Measurements from ENCODE around the gene DDX6.
A peak's percentile ranks its signal among the peaks of the same experiment; 100 is the strongest.
"Not testable (repeated sequence)": the region's sequence is repeated elsewhere in the genome, so short reads cannot be mapped to it uniquely, and the experiment has no call there.

The DDX6 gene, protein sequence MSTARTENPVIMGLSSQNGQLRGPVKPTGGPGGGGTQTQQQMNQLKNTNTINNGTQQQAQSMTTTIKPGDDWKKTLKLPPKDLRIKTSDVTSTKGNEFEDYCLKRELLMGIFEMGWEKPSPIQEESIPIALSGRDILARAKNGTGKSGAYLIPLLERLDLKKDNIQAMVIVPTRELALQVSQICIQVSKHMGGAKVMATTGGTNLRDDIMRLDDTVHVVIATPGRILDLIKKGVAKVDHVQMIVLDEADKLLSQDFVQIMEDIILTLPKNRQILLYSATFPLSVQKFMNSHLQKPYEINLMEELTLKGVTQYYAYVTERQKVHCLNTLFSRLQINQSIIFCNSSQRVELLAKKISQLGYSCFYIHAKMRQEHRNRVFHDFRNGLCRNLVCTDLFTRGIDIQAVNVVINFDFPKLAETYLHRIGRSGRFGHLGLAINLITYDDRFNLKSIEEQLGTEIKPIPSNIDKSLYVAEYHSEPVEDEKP

DNA sequence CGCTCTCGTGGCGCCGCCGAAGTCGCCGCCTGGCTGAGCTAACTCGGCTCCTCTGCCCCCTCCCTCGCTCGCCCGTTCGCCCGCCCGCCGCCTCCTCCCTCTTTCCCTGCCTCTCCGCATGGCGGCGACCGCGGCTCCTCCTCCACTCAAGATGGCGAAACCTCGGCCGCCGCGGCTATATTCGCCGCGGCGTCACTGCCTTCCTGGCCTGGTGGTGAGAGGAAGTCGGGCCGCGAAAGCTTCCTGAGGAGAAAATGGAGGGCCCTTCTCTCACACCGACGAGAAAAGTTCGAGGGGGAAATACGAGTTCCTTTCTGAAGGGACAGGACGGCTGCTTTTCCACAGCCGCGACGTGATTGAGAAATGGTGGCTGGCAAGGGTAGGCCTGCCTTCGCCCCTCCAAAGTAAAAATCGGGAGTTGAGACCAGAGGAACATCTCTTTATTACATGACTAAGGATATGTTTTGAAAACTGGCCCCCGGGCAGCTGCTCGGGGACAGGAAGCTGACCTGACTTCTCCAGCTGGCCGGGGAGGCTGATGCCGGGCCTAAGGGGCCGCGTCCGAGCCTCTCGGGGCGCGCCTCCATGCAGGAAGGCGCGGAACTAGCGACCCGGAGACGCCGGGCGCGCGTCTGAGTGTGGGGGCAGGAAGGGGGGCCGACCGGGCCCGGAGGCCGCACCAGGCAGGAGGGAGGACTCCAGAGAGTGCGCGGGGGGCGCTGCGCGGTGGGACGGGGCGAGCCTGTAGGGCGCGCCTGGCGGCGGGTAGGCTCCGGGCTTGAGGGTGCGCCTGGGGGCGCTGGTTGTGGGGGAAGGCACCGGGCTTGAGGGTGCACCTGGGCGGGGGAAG lies at the start of gene DDX6:
DDX6 (minus strand) TSS at position 54 of the 850 bp plus-strand sequence. CDS start 4,913 bp downstream, outside the sequence.
- peak; percentile 81 for DNase-seq (ENCODE audit: low spot score)

DNA sequence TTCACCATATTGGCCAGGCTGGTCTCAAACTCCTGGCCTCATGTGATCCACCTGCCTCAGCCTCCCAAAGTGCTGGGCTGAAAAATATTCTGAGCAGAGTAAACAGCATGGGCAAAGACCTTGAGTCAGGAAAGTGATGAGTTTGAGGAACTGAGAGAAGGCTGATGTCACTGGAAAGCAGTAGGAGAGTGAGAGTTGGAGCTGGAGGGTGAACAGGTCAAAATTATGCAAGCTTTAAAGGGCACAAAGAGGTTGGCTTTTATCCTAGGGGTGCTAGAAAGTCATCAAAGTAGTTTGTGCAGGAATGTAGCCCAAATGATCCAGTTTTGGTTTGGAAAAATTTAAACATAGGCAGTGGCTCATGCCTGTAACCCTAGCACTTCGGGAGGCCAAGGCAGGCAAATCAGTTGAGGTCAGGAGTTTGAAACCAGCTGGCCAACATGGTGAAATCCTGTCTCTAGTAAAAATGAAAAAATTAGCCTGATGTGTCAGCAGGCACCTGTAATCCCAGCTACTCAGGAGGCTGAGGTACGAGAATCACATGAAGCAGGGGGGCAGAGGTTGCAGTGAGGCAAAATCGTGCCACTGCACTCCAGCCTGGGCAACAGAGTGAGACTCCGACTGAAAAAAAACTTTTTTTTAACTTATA lies 48.1 kb upstream of the DDX6 start:
- DNase-seq (ENCODE audit: low spot score) = no peak

DNA sequence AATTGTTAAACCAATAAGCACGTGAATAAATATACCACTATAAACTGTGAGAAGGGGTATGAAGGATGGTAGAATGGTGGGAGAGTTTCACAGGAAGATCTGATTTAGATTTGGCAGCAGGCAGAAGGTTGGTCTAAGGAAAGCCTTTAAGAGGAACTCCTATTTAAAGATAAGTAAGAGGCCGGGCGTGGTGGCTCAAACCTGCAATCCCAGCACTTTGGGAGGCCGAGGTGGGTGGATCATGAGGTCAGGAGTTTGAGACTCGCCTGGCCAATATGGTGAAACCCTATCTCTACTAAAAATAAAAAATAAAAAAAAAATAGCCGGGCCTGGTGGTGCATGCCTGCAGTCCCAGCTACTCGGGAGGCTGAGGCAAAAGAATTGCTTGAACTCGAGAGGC lies 46.9 kb upstream of the DDX6 start:
- no peak for DNase-seq (ENCODE audit: low spot score)

DNA sequence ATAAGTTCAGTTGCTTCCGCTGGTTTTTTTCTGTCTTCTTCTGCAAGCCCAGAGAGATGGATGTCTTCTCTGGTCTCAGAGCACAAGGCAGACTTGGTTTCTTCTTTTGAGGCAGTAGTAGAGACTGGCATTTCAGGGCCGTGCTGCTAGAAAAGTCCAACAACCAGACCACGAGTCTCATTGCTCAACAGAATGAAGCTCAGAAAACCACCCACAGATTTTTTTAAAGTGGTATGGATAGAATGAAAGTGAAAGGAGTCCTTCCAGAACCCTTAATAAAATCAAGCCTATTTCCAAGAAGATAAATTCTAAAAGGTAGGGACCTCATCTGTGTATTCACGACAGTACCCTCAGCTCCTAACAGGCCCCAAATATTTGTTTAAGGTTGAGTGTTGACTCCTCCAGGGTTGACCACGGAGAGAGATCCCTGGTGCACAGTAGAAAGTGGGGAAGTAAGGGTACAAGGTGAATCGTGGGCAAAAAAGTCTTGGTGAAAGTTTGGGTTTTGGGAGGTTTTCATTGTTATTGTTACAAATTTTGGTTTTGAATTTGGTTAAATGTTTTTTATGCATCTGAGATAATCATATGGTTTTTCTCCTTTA lies 43.6 kb upstream of the DDX6 start:
- DNase-seq (ENCODE audit: low spot score) = no peak

DNA sequence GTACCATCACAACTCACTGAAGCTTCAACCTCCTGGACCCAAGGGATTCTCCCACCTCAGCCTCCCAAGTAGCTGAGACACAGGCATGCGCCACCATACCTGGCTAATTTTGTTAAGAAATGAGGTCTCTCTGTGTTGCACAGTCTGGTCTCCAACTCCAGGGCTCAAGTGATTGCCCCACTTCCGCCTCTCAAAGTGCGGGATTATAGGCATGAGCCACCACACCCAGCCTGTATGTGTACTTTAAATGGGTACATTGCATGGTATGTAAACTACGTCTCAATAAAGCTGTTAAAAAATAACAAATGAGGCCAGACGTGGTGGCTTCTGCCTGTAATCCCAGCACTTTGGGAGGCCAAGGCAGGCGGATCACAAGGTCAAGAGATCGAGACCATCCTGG lies 36.2 kb upstream of the DDX6 start:
- no peak for DNase-seq (ENCODE audit: low spot score)

DNA sequence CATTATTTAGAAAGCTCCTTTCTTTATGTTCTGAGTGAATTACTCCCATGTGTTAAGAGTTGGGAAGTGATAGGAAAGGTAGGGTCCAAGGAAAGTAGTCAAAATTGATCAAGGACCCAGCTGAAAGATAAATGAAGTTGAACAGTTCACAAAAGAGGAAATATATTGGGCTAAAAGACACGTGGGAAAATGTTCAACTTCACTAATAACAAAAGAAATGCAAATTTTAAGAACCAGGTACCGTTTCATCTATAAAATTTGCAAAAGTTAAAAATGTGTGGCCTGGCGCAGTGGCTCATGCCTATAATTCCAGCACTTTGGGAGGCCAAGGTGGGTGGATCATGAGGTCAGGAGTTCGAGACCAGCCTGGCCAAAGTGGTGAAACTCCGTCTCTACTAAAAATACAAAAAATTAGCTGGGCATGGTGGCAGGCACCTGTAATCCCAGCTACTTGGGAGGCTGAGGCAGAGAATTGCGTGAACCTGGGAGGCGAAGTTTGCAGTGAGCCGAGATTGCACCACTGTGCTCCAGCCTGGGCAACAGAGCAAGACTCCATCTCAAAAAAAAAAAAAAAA lies 32.1 kb upstream of the DDX6 start:
- not testable (repeated sequence) for DNase-seq (ENCODE audit: low spot score)

DNA sequence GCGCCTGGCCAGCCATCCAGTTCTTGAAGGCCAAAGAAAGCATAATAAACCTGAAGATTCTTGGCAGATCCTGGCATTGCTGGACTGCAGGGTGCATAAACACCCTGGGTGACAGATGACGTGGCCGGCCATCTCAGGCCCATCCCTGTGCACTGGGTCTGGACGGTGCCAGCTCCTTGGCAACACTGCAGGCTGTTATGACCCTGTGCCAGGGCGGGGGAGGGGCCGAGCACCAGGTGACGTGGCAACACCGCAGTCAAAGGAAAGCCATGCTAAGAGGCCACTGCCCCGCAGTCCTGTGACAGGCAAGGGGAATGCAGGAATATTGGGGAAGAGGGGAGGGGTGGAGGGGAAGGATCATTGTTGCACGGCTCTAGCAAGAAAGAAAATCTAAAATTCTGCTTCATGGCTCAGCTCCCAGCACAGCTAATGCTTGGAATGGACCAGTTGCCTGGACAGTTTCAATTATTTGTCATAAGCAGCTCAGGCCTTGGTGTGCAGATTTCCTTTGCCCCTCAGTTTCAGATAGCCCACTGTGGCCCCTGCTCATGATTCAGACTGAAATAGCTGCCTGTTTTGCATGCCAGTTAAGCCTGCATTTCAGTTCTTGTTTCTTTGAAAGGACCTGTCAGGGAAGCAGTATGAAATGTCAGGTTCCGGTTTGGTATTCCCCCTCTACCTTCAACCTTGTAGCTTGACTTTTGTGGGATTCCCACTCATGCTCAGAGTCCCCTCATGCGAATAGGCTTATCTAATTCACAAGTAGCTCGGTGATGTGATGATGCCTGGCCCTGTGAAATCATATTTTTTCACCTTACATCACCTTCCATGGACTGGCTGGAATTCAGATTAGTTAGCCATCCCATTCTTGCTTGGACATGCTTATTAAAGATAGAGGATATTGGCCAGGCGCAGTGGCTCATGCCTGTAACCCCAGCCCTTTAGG lies 29.7 kb upstream of the DDX6 start:
- no peak for DNase-seq (ENCODE audit: low spot score)

DNA sequence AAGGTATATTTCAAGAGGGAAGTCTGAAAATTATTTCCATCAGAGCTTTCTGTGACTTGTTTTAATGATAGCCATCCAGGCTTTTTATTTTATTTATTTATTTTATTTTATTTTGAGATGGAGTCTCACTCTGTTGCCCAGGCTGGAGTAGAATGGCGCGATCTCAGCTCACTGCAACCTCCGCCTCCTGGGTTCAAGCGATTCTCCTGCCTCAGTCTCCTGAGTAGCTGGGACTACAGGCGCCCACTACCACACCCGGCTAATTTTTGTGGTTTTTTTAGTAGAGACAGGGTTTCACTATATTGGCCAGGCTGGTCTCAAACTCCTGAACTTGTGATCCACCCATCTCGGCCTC lies 29.0 kb upstream of the DDX6 start:
- not testable (repeated sequence) for DNase-seq (ENCODE audit: low spot score)

DNA sequence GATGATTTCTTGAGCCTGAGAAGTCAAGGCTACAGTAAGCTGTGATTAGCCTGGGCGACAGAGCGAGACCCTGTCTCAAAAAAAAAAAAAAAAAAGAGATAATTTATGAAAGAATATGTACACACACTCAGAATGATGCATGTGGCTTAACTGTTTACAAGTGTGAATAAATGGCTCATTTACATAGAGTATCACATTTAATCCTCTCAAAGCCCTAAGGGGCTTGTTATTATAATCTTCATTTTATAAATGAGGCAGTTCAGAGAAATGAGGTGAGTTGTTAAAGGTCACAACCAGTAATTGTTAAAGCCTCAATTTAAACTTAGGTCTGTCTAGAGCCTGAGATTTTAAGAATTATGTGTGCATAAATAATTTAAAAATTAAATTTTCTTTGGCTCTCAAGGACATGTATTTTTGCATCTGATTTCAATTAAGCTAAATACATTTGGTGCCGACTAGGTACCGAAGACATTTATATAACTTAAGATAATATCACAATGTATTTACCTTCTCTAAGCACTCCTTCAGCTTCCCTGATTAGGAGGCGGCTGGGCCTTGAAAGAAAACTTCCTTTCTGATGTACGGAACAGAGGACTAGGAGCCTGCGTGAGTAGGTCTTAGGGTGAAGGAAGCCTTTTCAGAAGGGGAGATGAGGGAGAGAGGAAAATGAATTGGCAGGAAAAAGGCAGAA lies 28.5 kb upstream of the DDX6 start:
- no peak for DNase-seq (ENCODE audit: low spot score)

DNA sequence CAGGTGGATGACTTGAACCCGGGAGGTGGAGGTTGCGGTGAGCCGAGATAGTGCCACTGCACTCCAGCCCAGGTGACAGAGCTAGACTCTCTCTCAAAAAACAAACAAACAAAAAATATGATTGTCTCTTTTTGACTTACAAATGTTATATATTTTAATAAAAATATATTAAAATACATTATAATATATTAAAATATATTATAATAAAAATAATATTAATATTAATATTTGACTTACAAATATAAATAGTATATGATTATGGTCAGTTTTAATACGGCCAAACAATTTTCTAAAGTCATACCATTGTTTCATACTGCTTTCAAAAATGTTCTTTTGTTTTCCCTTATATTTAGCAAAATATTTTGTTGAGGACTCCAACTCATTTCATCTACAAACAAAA lies 27.2 kb upstream of the DDX6 start:
- DNase-seq (ENCODE audit: low spot score) = no peak

DNA sequence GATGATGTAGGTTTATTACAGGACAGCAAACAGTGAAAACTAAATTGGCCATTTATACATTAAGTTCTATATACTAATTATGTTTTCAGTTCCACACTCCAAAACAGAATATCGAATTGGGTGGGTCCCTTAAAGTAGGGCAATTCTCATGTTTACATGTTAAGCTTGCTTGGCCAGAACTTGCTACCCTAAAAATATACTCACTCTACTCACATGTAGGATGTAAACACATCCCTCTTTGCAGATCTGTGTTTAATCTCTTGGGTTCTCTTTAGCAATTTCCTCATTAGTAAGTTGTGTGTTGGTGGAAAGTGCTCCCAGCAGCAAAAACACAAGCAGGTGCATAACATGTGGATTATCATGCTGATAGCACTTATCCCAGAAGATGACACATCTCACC lies 22.6 kb upstream of the DDX6 start:
- no peak for DNase-seq (ENCODE audit: low spot score)

DNA sequence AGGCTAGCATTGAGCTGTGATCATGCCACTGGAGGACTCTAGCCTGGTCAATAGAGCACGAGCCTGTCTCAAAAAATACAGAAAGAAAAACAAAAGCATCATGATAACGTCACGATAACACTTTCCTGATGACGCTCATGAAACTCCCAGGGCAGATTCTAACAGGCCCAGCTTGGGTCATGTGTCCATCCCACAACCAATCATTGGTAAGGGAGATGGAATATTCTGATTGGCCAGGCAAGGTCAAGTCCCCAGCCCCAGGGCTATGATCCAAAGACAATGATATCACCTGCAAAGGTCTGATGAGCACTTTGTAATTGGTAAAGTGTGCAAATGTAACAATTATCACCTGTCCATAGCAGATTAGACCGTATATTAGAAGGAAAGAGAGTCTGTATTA lies 21.5 kb upstream of the DDX6 start:
- DNase-seq (ENCODE audit: low spot score) = no peak

DNA sequence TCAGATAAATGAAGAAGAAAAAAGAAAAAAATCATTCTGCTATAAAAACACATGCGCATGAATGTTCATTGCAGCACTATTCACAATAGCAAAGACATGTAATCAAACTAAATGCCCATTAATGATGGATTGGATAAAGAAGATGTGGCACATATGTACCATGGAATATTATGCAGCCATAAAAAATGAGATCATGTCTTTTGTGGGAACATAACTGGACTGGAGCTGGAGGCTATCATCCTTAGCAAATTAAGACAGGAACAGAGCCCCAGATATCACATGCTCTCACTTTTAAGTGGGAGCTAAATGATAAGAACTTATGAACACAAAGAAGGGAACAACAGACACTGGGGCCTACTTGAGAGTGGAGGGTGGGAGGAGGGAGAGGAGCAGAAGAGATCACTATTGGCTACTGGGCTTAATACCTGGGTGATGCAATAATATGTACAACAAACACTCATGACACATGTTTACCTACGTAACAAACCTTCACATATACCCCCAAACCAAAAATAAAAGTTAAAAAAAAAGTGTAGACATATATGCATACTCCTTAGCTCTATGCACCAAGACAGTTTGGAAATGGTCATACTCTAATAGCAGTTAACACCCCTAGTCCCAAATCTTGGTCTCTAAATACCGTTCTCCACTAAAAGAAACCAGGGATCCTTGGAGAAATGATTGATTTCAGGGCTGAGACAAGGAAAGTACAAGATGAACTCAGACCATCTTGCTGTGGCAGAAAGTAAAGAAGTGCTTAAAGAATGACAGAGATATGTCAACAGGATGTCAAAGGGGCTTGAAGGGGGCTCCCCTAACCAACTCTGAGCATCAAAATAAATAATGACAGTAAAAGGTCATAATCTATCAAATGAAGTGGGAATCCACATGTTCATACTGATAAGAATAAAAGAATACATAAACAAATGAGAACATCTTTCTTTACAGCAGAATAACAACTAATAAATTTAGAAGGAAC lies 17.1 kb upstream of the DDX6 start:
- no peak for DNase-seq (ENCODE audit: low spot score)

DNA sequence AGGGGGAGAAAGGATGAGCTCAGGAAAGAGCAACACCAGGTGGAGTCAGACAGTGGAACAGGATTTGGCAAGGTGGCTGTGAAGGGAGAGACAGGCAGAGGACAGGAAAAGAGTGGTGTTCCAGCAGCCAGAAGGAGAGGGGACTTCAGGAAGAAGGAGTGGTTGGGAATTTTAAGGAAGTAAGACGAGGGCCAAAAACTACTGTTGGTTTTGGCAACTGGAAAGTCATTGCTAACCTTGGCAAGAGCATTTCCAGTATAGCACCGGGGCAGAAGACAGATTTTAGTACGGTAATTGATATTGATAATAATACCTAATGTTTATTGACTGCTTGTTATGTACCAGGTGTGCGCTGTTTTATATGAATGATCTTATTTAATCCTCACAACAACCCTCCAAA lies 15.4 kb upstream of the DDX6 start:
- no peak for DNase-seq (ENCODE audit: low spot score)

DNA sequence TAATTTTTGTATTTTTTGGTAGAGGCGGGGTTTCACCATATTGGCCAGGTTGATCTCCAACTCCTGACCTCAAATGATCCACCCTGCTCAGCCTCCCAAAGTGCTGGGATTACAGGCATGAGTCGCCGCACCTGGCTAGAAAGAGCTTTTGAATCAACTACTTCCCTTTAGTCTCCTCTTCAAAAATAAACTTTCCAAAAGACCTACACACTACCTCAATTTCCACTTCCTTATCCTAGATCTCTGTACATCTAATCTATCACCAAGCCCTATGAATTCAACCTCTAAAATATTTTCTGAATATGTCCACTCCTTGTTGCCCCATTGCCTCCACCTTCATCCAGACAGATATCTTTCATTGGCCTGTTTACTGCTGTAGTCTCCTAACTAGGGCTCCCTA lies 13.1 kb upstream of the DDX6 start:
- DNase-seq (ENCODE audit: low spot score) = no peak

DNA sequence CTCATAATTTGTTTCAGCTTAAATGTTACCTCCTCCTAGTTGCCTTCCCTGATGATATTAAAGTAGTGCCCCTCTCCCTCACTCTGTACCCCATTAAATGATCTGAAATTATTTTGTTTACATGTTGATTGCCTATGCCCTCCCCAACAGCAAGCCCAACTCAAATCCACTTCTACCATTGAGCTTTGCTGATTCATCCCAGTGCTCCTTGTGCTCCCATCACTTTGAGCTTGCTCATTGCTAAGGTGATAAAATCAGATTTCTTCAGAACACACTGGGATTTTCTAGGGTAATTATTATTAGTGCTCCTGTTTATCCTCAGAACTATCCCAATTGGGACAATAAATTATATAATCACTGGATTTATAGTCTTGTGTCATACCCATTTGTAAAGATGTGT lies 8.4 kb upstream of the DDX6 start:
- no peak for DNase-seq (ENCODE audit: low spot score)

DNA sequence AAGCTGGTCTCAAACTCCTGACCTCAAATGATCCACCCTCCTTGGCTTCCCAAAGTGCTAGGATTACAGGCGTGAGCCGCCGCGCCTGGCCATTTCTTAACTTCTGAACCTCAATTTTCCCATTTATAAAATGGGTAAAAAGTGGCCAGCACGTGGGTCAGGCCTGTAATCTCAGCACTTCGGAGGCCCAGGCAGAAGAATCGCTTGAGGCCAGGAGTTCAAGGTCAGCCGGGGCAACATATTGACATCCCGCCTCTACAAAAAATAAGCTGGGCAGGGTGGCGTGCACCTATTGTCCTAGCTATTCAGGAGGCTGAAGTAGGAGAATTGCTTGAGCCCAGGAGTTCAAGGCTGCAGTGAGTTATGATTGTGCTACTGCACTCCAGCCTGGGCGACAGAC lies 6.5 kb upstream of the DDX6 start:
- no peak for DNase-seq (ENCODE audit: low spot score)

DNA sequence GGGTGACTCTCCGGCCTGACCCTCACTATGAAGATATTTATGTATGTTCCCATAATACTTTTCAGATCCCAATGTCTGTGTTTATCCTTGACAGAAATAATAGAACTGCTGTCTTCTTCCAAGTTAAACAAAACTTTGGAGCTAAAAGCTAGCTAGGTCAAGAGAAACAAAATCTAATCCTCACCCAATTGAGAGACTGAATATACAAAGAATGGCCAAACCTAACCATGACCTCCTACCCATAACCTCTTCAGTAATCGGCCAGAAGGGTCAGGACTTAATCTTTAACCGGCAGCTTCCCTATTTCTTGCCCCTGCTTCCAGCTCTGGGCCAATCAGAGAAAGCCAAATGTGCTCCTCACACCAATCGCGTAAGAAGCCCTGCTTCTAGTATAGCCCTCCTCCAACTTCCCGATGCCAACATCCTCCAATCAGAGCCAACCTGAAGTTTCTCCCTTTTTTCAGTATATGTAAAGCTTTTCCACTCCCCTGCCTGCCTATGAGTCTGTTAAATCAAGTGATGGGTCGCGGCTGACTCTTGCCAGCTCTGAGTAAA lies 1.7 kb upstream of the DDX6 start:
- DNase-seq (ENCODE audit: low spot score) = peak; percentile 66

Data from SW480 (cell line).